NOMO-1 (cell line): ENCODE data around the gene RASAL2.
"Not testable (repeated sequence)": the region's sequence is repeated elsewhere in the genome, so short reads cannot be mapped to it uniquely, and the experiment has no call there.

Experiments used
- DNase-seq, 2 experiments: peaks; one replicate each; lab custom pipeline; 2025; ENCODE audit not compliant: unreplicated experiment in 2 of 2; lab: John Stamatoyannopoulos, UW

The RASAL2 gene

DNA sequence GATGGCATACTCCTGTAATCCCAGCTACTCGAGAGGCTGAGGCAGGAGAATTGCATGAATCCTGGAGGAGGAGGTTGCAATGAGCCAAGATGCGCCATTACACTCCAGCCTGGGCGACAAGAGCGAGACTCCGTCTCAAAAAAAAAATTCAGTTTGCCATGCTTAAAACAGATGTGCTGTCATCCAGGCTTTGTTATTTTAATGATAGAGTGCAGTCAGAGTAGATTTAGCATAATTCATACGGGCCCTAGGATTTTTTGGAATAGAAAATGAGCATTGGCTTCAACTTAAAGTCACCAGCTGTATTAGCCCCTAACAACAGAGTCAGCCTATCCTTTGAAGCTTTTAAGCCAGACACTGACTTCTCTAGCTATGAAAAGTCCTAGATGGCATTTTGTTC, 124.6 kb downstream of the RASAL2 start:
- no peak for DNase-seq

DNA sequence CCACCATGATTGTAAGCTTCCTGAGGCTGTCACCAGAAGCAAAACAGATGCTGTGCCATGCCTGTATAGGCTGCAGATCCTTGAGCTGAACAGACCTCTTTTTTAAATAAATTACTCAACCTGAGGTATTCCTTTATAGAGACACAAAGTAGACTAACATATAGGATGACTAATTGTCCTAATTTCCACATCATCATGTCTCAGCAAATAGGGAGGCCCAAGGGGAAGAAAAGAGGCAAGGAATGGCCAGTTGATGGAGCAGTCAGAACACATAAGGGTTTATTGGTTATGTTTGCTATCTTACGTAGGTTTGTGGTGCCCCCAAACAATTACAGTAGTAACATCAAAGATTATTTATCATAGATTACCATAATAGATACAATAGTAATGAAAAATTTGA, 126.2 kb downstream of the RASAL2 start:
- peak in 1 of 2 experiments; percentile 13 for DNase-seq

DNA sequence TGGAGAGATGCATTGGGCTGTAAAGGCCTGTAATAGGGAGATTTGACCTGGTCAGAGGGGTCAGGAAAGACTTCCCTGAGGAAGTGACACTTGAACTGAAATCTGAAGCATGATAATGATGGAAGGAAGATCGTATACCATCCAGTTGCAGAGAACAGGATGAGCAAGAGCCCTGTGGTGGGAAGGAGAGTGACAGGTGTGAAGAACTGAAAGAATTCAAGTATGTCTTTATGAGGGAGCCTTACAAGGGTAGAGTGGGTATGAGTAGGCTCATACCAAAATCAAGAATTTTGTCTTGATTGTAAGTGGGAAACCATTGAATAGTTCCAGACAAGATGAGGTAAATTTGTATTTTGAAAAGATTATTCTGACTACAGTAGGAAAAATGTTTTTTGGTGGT, 129.4 kb downstream of the RASAL2 start:
- DNase-seq, result no peak

DNA sequence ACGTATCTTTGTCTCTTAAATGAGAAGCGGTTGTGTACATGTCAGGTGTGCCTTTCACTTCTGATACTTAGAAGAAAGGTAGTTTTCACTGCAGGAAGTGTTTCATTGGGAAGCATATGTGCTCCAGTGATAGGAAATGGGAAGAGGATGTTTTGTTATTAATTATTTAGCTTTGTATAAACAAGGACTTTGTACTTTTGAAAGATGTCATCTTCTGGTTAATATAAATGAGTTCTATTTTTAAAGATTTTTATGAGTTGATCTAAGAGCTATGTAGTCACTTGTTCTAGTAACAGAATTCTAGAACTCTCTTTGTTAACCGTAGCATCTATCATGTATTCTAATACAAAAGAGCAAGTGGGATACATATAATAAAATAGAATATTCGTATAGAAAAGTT, 130.5 kb downstream of the RASAL2 start:
- no peak for DNase-seq

DNA sequence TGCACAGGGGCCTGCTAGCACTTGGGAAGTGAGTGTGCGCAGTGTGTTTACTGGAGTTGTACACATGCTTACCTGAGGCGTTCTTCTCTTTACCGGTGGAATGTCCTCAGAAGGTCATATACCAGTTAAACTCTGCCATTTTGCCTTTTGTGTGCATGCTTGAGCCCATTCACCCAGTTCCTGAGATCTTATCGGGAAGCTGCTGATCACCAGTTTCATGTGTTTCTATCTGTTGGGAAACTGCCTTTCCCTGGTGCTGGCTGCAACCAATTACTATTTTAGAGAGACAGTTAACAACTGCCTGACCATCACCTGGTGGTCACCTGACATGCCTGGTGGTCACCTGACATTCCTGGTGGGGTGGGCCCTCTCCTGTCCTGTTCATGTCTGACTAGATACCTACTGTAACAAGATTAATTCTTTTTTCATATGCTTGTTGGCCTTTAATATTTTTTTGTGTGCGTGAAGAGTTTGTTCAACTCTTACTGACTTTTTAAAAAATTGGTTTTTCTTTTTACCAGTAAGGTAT, 137.0 kb downstream of the RASAL2 start:
- no peak for DNase-seq

DNA sequence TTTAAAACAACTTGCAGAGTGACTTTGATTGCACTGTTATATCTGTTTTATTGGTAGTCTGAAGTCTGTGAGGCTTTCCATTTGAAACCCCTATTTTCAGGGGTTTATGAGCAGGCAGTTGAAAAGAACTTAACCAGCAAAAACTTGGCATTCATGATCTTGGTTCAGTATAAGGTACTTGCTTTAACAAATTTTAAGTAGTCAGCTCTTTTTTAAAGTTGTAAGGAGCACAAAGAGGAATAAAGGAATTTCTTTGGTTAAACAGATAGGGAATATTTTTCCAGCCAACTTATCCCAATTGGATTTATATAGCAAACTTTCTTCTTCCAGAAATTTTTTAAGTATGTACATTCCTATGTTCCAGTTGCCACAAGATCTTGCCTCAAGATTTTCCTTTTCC, 138.2 kb downstream of the RASAL2 start:
- no peak for DNase-seq

DNA sequence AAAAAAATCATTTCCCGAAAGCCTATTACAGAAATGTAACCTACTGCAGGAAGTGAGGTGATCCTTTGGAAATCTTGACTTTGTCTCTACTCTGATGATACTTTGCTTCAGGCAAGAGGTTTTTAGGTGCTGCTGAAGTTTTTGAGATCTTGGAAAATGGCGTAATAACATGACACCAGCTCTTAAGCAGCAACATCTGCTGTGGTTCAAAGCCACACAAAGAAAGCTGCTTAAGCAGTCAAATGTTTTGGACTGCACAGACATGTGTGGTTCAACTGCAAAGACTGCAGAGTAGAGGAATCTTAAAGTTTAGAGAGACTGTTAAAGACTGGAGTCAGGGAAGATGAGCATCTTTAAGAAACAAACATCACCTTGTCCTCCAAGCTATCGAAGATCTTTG, 139.0 kb downstream of the RASAL2 start:
- no peak for DNase-seq

DNA sequence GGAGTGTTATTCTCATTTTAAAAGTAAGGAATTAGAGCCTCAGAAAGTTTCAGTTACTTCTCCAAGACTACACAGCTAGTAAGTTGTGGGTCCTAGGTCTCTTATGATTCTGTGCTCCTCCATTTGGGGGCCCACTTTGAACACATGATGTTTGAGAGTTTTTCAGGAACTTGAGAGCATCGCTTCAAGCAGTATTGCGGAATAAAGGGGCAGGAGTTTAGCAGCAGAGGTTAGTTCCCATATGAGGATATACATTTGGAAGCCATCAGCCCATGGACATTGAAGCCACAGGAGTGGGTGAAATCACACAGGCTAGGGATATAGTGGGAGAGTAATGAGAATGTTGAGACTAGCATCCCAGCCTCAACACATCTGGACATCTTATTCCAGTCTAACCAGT, 143.2 kb downstream of the RASAL2 start:
- no peak for DNase-seq

DNA sequence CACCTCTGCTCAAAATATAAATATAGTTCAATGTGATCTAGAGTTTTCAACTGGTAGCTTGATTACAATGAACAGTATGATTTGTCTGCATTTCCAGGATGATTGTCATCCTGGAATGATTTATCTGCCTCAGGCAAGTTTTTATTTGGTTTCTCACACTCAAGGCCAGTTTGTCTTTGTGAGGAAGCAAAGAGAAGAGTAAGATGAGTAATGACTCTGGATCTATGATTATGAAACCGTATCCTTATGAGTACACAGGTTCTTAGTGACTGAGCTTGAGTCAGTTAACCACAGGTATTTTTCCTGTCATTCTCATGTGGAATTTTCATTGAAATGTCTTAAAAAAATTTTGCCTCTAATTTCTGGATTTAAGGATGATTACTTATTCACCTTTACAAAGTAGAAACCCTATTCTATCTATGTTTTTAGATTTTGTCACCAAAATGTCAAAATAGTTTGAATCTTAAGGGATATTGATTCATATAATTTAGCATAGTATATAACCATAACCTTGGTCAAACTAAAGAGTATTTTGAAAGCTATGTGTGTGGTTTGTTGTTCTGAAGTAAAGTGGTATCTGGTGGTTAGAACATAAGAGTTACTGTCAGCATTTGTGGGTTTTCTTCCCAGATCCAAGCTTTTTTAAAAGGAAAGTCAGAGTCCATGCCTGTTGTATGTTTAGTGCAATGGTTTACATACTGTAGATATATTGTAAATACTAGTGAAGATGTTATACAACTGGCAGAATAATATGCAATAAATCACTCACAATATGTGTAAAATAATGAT, 145.0 kb downstream of the RASAL2 start:
- peak in 1 of 2 experiments; percentile 50 for DNase-seq

DNA sequence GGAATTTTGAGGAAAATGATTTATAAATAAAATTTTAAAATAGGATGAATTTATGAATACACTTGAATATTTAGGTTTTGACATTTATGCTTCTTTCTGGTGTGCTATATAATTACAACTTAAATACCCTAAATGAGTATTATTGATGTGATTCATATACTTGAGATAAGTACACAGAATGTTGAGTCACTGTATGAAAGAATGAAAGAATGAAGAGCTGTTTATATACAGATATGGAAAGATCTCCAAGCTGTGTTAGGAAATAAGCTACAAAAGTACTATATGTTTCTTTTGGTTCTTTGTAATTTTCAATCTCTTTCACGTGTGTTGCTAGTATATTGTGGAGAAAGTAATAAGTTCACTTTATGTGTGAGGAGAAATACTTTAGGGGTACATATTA, 147.2 kb downstream of the RASAL2 start:
- no peak for DNase-seq

DNA sequence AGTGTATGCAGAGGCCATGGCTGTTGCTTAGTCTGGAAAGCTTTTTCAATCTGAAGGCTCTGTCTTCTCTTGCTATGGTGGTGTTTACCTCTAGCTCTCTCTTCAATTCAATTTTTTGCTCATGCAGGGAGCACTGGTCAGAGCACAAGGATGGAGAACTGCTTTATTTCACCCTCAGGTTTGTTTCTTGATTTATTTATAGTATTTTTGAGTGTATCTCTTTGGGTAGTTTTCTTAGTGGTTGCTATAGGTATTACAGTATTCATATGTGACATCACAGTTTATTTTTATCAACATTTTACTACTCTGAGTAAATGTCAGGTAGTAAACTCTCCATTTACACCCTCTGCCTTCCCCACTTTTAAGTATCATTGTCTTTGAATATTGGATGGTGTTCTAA, 147.9 kb downstream of the RASAL2 start:
- no peak for DNase-seq

DNA sequence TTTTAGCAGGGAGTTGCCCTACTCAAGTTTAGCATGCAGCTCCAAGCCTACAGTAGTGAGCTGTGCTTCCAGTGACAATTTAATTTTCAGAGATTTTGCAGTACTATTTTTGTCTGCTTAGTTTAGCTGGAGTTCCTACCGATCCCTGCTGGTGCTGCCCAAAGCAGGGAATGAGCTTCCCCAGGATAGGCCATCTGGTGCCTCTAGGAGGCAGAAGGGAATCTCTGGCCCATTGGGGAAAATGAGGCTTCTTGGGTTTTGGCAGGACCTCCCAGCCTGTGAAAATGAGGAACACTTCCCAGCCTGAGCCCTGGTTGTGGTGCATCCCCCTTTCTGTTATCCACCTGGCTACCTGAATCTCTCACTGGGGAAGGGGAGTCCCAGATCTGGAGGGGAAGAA, 149.2 kb downstream of the RASAL2 start:
- DNase-seq, result no peak

DNA sequence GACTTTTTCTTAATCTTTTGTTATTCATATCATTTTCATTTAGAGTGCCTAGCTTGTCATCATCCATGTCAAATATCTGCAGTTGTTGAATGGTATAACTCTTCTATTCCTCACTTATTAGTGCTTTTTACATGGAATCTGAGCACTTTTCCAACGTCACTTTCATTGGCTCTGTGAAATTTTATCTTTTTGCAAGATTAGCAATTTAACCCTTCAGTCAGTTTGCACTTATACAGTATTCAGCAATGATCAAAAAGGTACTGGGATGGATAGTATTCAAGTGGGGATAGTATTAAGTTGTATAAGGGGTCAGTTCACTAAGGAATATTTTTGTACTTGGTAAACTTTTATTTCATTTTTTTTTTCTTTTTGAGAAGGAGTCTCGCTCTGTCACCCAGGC, 150.0 kb downstream of the RASAL2 start:
- DNase-seq, result no peak

DNA sequence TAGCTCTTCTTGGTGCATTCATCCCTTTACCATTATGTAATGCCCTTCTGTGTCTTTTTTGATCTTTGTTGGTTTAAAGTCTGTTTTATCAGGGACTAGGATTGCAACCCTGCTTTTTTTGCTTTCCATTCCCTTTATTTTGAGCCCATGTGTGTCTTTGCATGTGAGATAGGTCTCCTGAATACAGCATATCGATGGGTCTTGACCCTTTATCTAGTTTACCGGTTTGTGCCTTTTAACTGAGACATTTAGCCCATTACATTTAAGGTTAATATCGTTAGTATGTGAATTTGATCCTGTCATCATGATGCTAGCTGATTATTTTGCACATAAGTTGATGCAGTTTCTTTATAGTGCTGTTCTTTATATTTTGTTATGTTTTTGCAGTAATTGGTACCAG, 154.4 kb downstream of the RASAL2 start:
- DNase-seq, result not testable (repeated sequence)

DNA sequence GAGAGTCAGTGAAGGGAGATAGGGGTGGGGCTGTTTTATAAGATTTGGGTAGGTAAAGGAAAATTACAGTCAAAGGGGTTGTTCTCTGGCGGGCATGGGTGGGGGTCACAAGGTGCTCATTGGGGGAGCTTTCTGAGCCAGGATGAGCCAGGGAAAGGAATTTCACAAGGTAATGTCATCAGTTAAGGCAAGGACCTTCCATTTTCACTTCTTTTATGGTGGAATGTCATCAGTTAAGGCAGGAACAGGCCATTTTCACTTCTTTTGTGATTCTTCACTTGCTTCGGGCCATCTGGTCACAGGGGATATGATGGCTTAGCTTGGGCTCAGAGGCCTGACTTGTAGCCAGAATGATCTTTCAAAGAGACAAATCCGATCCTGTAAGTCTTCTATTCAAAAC, 159.7 kb downstream of the RASAL2 start:
- not testable (repeated sequence) for DNase-seq

DNA sequence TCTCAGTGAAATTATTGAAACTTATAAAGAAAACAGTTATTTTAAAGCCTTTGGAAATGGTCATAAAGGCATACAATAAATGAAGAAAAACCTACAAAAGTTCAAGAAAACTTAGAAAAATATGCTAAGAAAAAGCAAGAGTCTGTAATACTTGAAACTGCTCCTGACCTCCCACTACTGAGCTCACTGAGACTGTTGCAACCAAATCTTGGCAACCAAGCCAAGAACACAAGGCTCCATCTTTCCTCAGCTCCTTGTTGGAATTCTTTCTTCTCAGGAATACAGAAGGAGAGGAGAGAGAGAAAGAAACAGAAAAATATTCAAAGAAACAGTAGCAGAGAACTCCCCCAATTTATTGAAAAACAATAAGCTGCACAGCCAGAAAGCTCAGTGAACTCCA, 160.5 kb downstream of the RASAL2 start:
- DNase-seq, result no peak

DNA sequence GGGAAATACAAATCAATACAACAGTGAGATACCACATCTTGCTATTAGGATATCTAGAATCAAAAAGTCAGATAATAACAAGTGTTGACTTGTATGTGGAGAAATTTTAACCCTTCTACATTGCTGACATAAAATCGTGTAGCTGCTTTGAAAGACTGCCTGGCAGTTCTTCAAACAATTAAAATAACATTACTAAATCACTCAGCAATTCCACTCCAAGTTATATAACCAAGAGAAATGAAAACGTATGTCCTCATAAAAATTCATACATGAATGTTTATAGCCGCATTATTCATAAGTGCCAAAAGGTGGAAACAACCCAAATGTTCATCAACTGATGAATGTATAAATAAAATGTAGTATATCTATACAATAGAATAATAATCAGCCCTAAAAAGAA, 164.6 kb downstream of the RASAL2 start:
- no peak for DNase-seq

DNA sequence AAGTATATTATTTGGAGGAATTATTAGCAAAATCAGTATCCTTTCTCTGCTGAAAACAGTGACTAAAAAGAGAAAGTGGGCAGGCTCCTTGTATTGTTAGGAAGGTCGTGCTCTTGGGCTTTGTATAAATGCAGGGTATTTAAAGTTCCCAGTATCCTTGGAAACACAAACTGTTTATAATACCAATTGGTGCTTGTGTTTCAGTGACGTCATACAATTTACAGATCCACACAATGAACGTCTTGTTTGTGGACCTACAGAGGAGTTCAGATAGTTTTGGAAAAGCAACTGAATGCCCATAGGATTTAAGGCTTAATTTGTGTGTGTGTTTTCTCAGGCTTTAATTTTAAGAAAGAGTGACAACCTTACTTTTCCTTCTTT, 168.2 kb downstream of the RASAL2 start:
- DNase-seq, result no peak

DNA sequence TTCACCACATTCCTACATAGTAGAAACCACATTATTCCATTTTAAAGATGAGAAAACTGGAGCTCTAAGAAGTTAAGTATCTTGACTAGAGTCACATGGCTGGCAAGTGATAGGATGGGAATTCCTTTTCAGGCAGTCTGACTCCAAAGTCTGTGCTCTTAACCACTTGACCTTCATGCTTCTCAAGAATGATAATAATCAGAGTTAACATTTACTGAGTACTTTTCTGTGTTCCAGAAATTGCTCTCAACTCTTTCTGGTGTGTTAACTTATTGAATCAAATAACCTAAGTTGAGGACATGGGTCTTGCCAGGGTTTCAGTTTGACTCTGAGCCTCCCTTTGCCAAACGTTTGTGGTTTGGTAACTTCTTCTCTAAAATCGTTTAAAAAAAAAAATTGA, 169.4 kb downstream of the RASAL2 start:
- no peak for DNase-seq

DNA sequence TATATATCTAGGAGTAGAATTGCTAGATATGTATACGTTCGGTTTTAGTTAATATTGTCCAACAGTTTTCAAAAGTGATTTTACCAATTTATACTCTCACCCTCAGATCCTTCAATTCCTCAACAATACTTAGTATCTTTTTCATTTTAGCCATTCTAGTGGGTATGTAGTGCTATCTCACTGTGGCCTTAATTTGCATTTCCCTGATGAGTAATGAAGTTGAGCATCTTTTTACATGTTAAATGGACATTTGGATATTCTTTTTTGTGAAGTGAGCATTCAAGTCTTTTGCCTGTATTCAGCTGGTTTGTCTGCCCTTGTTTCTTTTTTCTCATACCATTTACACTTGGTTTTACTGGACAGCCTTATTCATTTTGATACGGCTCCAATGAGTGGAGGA, 172.2 kb downstream of the RASAL2 start:
- DNase-seq, result no peak

DNA sequence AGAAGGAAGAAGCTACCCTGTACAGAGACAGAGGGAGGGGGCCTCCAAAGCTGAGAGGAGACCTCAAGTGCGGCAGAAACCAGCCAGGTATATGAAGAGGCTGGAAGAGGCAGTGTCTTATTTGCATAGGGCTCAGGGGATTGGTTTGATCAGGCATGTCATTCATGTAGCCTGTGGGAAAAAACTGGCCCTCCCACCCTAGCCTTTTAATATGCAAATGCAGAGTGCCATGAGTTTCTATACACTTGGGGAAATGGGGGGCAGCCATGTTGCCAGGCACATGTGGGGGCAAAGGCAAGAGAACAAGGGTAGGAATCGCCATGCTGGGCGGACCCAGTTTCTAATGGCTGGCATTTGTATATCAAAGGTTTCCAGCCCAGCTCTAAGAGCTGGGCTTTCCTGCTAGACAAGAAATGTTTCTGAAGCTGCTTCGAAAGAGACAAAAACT, 172.7 kb downstream of the RASAL2 start:
- DNase-seq, result no peak

DNA sequence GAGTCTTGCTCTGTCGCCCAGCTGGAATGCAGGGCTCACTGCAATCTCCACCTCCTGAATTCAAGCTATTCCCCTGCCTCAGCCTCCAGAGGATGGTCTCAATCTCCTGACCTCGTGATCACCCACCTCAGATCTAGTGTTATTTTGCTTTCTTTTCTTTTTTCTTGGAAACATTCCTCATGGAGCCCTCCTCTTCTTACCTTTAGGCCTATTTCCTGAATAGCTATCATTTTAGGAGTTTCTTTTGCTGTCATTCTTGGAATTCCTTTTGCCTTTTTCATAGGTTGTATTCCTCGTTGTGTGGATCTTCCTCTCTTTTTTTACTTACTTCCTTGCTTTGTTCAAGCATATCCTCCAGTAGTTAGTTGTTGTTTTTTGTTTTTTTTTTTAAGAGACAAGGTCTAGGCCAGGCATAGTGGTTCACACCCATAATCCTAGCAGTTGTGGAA, 173.8 kb downstream of the RASAL2 start:
- no peak for DNase-seq

DNA sequence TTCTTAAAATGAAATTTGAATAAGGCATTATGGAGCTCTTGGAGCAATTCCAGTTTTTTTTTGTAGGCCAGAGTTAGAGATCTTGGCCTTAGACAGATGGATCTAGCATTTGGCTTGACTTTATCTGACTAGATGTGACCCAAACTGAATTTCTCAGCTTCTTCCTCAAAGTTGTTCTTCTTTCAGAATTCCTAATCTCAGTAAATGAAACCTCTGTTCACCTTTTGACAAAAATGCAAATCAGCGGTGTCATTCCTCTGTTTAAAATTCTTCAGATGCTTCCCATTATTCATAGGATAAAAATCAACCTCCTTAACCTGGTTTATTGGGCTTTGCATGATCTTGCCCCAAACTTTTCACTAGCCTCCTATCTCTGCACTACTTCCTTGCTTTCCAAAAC, 177.6 kb downstream of the RASAL2 start:
- DNase-seq, result no peak
